Activated CD4-positive, alpha-beta T cell treated with anti-CD3 and anti-CD28 coated beads for 4 hours (primary cell): ENCODE results near the gene MBNL2.
"Not testable (repeated sequence)": the region's sequence is repeated elsewhere in the genome, so short reads cannot be mapped to it uniquely, and the experiment has no call there.

ENCODE experiments used
- DNase-seq, 2 donors: peaks; one replicate each; pipeline ENCODE4 v3.0.0-alpha.2; 2020

The MBNL2 gene

GRCh38 chr13:97332742-97333141, 110.6 kb downstream of the MBNL2 start:
- no peak for DNase-seq

- no peak for DNase-seq
Observed at GRCh38 chr13:97333983-97334382, 111.8 kb downstream of the MBNL2 start.

GRCh38 chr13:97334690-97335089, 112.6 kb downstream of the MBNL2 start:
- no peak for DNase-seq

- no peak for DNase-seq
Observed at GRCh38 chr13:97335488-97336134, 113.5 kb downstream of the MBNL2 start.

GRCh38 chr13:97337985-97338499, 115.9 kb downstream of the MBNL2 start:
- DNase-seq = no peak

GRCh38 chr13:97338571-97338970, 116.4 kb downstream of the MBNL2 start:
- DNase-seq = no peak

GRCh38 chr13:97339019-97339987, 117.2 kb downstream of the MBNL2 start:
- DNase-seq = no peak

GRCh38 chr13:97339988-97340749, 118.0 kb downstream of the MBNL2 start:
- DNase-seq = no peak

GRCh38 chr13:97341135-97341534, 119.0 kb downstream of the MBNL2 start:
- DNase-seq = no peak

- no peak for DNase-seq
Observed at GRCh38 chr13:97342136-97342535, 120.0 kb downstream of the MBNL2 start.

- DNase-seq = no peak
Observed at GRCh38 chr13:97342936-97343335, 120.8 kb downstream of the MBNL2 start.

GRCh38 chr13:97344265-97345175, 122.4 kb downstream of the MBNL2 start:
- peak; percentile 39 to 49 for DNase-seq

- no peak for DNase-seq
Observed at GRCh38 chr13:97346097-97346496, 124.0 kb downstream of the MBNL2 start.

- DNase-seq = no peak
Observed at GRCh38 chr13:97346561-97347254, 124.6 kb downstream of the MBNL2 start.

- no peak for DNase-seq
Observed at GRCh38 chr13:97347255-97347932, 125.3 kb downstream of the MBNL2 start.

- DNase-seq = no peak
Observed at GRCh38 chr13:97348569-97349100, 126.5 kb downstream of the MBNL2 start.

- not testable (repeated sequence) for DNase-seq
Observed at GRCh38 chr13:97352012-97352411, 129.9 kb downstream of the MBNL2 start.

- DNase-seq = no peak
Observed at GRCh38 chr13:97352815-97353214, 130.7 kb downstream of the MBNL2 start.

- no peak for DNase-seq
Observed at GRCh38 chr13:97353927-97354675, 132.0 kb downstream of the MBNL2 start.

GRCh38 chr13:97354808-97355207, 132.7 kb downstream of the MBNL2 start:
- DNase-seq = no peak
